Measurements from ENCODE around the gene LMF2. TPM values are rescaled to one million over a fixed set of nuclear protein-coding genes. Genes with fewer than 3 reads are reported as not detected.

LMF2 gene
- total and polyA plus RNA-seq, 2 of the 4 experiments (the other 2 are of a cell fraction): 16.8 to 82.6 TPM

GRCh38 chr22:50477923-50478322, 29.6 kb downstream of the LMF2 start:
- dilution Hi-C loops (cut with HindIII; ENCODE audit: low sequenced_read_pairs, unreplicated experiment): no loop called here
- Histone ChIP-seq H3K79me1 (ENCODE audit: low read depth in 1 of 2, low read length in 2 of 2) (peaks cover 3 to 15% of the 10 kb centered on the region in 2 experiments; a peak in 3 of 4 replicates), H2AK9ac (replicated peaks; ENCODE audit: low read depth, low read length, poor library complexity) (no peak overlapping the region), H3K56ac (ENCODE audit: extremely low read depth, insufficient read depth, low read length) (no peak overlapping the region), H3K27ac (ENCODE audit: insufficient read depth, low read length) (no peak overlapping the region), H3K14ac (replicated peaks; ENCODE audit: low read depth, low read length) (no peak overlapping the region), H2BK5ac (ENCODE audit: low read depth, low read length, poor library complexity, severe bottlenecking) (no peak overlapping the region), H3K9me3 (ENCODE audit: control insufficient read depth, insufficient read depth, low read length) (no peaks in the 10 kb centered on the region), H3K18ac (ENCODE audit: low read depth, low read length) (no peak overlapping the region), H4K5ac (ENCODE audit: low read depth, low read length) (no peak overlapping the region), H2BK120ac (ENCODE audit: low read depth, low read length) (no peak overlapping the region), H2AFZ (replicated peaks; ENCODE audit: low read length, poor library complexity) (no peak overlapping the region), H4K91ac (ENCODE audit: insufficient read depth, low read depth, low read length) (no peak overlapping the region), H2BK20ac (ENCODE audit: low read depth, low read length) (no peak overlapping the region), H3K4ac (ENCODE audit: low read depth, low read length) (no peak overlapping the region), H3K4me2 (ENCODE audit: low read depth, low read length) (no peak overlapping the region), H3K27me3 (ENCODE audit: control insufficient read depth, insufficient read depth, low read length) (peaks cover 21% of the 10 kb centered on the region), H3K9ac (ENCODE audit: low read depth, low read length) (no peak overlapping the region), H3K4me1 (ENCODE audit: control insufficient read depth, insufficient read depth, low read length) (peaks cover 10% of the 10 kb centered on the region), H4K20me1 (ENCODE audit: insufficient read depth, low read length) (peaks cover 14% of the 10 kb centered on the region), H3K4me3 (ENCODE audit: insufficient read depth, low read depth, low read length) (no peak overlapping the region), H2AK5ac (ENCODE audit: low read depth, low read length) (no peak overlapping the region), H4K8ac (ENCODE audit: low read depth in 2 of 2, low read length in 2 of 2) (no peak overlapping the region), H2BK15ac (ENCODE audit: low read depth, low read length) (no peak overlapping the region), H3K36me3 (ENCODE audit: control insufficient read depth, insufficient read depth, low read length) (peaks cover 2% of the 10 kb centered on the region; the same call in 1 of the 2 replicates), H3K9me1 (ENCODE audit: insufficient read depth, low read length) (peaks cover 5% of the 10 kb centered on the region), H3K23ac (ENCODE audit: low read depth, low read length) (no peak overlapping the region)
- ATAC-seq (ENCODE audit: low read depth) (no peak), DNase-seq (no peak)
- in situ Hi-C loops (cut with MboI; ENCODE audit: low sequenced_read_pairs): no loop called here
- TF ChIP-seq BHLHE40 (IDR thresholded peaks at IDR 0.05; ENCODE audit: low read depth, low read length) (no peak), MXI1 (IDR thresholded peaks at IDR 0.05; ENCODE audit: borderline replicate concordance, low read depth, low read length) (no peak), FOS (IDR thresholded peaks at IDR 0.05; ENCODE audit: low read depth, low read length) (no peak), SMC3 (IDR thresholded peaks at IDR 0.05; ENCODE audit: low read depth, low read length) (no peak), RAD21 (IDR thresholded peaks at IDR 0.05; ENCODE audit: low read length) (no peak), POLR2A (IDR thresholded peaks at IDR 0.05; ENCODE audit: low read depth, low read length) (no peak), MAZ (IDR thresholded peaks at IDR 0.05; ENCODE audit: borderline replicate concordance, low read depth, low read length) (no peak), CEBPB (IDR thresholded peaks at IDR 0.05; ENCODE audit: low read depth, low read length) (no peak), MAFK (IDR thresholded peaks at IDR 0.05; ENCODE audit: low read depth, low read length) (no peak), CTCF (conservative IDR thresholded peaks at IDR 0.05; ENCODE audit: low read depth, low read length) (no peak)
- CTCF ChIA-PET: no interaction called here
- no TSS peak for BruUV-seq (replicated peaks)
- POLR2A ChIA-PET (ENCODE audit: unreplicated experiment): no interaction called here
- WGBS, 2 experiments (ENCODE audit: extremely low coverage in 2 of 2, insufficient read length in 1 of 2): 94% methylated on average over 6 of the region's 12 CpGs; no CpG with 5 or more reads in 1 of the 2 experiments
- intact Hi-C loops (cut with micrococcal nuclease): no loop called here

Measured in IMR-90 (cell line).